SK-N-SH treated with all-trans-retinoic acid at 6 μM for 48 hours (cell line): ENCODE data around the gene ATP6V0E2.

Source experiments
- ATAC-seq: fragments of 200-7000 bp; cut with Tn5 transposase; 3 replicates; pipeline ENCODE4 v1.9.1; 2020; ENCODE audit warnings: mild to moderate bottlenecking, moderate library complexity
- ARNTL ChIP-seq: fragments of 450-650 bp; formaldehyde crosslinking; IDR thresholded peaks from 2 replicates; pipeline ENCODE4 v1.5.0; 2020; ENCODE audit warnings: low read depth, mild to moderate bottlenecking, moderate library complexity, borderline replicate concordance
- BACH2 ChIP-seq: fragments of 250-450 bp; sonication (Bioruptor Pico); IDR thresholded peaks from 2 replicates; pipeline ENCODE4 v1.9.0; 2021; ENCODE audit warnings: mild to moderate bottlenecking, borderline replicate concordance
- CSDC2 ChIP-seq: fragments of 250-450 bp; sonication (Bioruptor Pico); IDR thresholded peaks from 2 replicates; pipeline ENCODE4 v1.5.0; 2020; ENCODE audit warnings: mild to moderate bottlenecking, moderate library complexity
- GLIS3 ChIP-seq: fragments of 250-450 bp; sonication (Bioruptor Pico); IDR thresholded peaks from 2 replicates; pipeline ENCODE4 v1.5.0; 2020; ENCODE audit warnings: mild to moderate bottlenecking, moderate library complexity
- ISL1 ChIP-seq: fragments of 250-450 bp; sonication (Bioruptor Pico); IDR thresholded peaks from 2 replicates; pipeline ENCODE4 v2.1.2; 2022; ENCODE audit warnings: mild to moderate bottlenecking, moderate library complexity
- OSR1 ChIP-seq: fragments of 250-450 bp; sonication (Bioruptor Pico); IDR thresholded peaks from 2 replicates; pipeline ENCODE4 v1.8.0; 2022; ENCODE audit warnings: moderate library complexity, mild to moderate bottlenecking, inconsistent platforms
- PPARA ChIP-seq: fragments of 250-450 bp; sonication (Bioruptor Pico); IDR thresholded peaks from 2 replicates; pipeline ENCODE4 v1.5.0; 2020; ENCODE audit warnings: mild to moderate bottlenecking, borderline replicate concordance
- RARB ChIP-seq: fragments of 250-450 bp; sonication (Bioruptor Pico); IDR thresholded peaks from 2 replicates; pipeline ENCODE4 v1.8.0; 2021; ENCODE audit warnings: mild to moderate bottlenecking, moderate library complexity
- SNAI2 ChIP-seq: fragments of 250-450 bp; sonication (Bioruptor Pico); IDR thresholded peaks from 2 replicates; pipeline ENCODE4 v1.5.0; 2020; ENCODE audit warnings: mild to moderate bottlenecking, moderate library complexity
- TCF4 ChIP-seq: fragments of 250-450 bp; sonication (Bioruptor Pico); IDR thresholded peaks from 2 replicates; pipeline ENCODE4 v1.8.0; 2021; ENCODE audit warnings: mild to moderate bottlenecking, moderate library complexity, borderline replicate concordance
- TOX ChIP-seq: fragments of 250-450 bp; sonication (Bioruptor Pico); IDR thresholded peaks from 2 replicates; pipeline ENCODE4 v1.8.0; 2021; ENCODE audit warnings: mild to moderate bottlenecking, moderate library complexity, borderline replicate concordance
- ZC3H10 ChIP-seq: fragments of 250-450 bp; sonication (Bioruptor Pico); IDR thresholded peaks from 2 replicates; pipeline ENCODE4 v1.5.1; 2021; ENCODE audit warnings: mild to moderate bottlenecking, moderate library complexity
- ZFP3 ChIP-seq: fragments of 250-450 bp; sonication (Bioruptor Pico); IDR thresholded peaks from 2 replicates; pipeline ENCODE4 v1.5.0; 2020; ENCODE audit warnings: mild to moderate bottlenecking, moderate library complexity
- ZFP30 ChIP-seq: fragments of 450-650 bp; formaldehyde crosslinking; IDR thresholded peaks from 2 replicates; pipeline ENCODE4 v1.5.0; 2022; ENCODE audit warnings: mild to moderate bottlenecking, moderate library complexity
- ZNF565 ChIP-seq: fragments of 450-650 bp; formaldehyde crosslinking; conservative IDR thresholded peaks from 2 replicates; pipeline ENCODE4 v1.5.0; 2020; ENCODE audit warnings: low read depth, mild to moderate bottlenecking, moderate library complexity
- ZNF70 ChIP-seq: fragments of 450-650 bp; formaldehyde crosslinking; IDR thresholded peaks from 2 replicates; pipeline ENCODE4 v1.5.0; 2020; ENCODE audit warnings: mild to moderate bottlenecking, moderate library complexity
- ZNF8 ChIP-seq: fragments of 450-650 bp; formaldehyde crosslinking; IDR thresholded peaks from 2 replicates; pipeline ENCODE4 v1.5.0; 2020; ENCODE audit warnings: mild to moderate bottlenecking, moderate library complexity
- TF ChIP-seq, protein P1 (sequence below): fragments of 250-450 bp; sonication (Bioruptor Pico); IDR thresholded peaks from 2 replicates; pipeline ENCODE4 v1.8.0; 2021; ENCODE audit warnings: low read depth, mild to moderate bottlenecking, moderate library complexity, borderline replicate concordance
- TF ChIP-seq, protein P2 (sequence below): fragments of 250-450 bp; sonication (Bioruptor Pico); IDR thresholded peaks from 2 replicates; pipeline ENCODE4 v1.5.0; 2020; ENCODE audit warnings: mild to moderate bottlenecking, moderate library complexity
- TF ChIP-seq, protein P3 (sequence below): fragments of 250-450 bp; sonication (Bioruptor Pico); IDR thresholded peaks from 2 replicates; pipeline ENCODE4 v1.5.1; 2021; ENCODE audit warnings: mild to moderate bottlenecking, moderate library complexity
- TF ChIP-seq, protein P4 (sequence below): fragments of 250-450 bp; sonication (Bioruptor Pico); IDR thresholded peaks from 2 replicates; pipeline ENCODE4 v1.5.1; 2020; ENCODE audit warnings: low read depth, mild to moderate bottlenecking, moderate library complexity

The ATP6V0E2 gene

DNA sequence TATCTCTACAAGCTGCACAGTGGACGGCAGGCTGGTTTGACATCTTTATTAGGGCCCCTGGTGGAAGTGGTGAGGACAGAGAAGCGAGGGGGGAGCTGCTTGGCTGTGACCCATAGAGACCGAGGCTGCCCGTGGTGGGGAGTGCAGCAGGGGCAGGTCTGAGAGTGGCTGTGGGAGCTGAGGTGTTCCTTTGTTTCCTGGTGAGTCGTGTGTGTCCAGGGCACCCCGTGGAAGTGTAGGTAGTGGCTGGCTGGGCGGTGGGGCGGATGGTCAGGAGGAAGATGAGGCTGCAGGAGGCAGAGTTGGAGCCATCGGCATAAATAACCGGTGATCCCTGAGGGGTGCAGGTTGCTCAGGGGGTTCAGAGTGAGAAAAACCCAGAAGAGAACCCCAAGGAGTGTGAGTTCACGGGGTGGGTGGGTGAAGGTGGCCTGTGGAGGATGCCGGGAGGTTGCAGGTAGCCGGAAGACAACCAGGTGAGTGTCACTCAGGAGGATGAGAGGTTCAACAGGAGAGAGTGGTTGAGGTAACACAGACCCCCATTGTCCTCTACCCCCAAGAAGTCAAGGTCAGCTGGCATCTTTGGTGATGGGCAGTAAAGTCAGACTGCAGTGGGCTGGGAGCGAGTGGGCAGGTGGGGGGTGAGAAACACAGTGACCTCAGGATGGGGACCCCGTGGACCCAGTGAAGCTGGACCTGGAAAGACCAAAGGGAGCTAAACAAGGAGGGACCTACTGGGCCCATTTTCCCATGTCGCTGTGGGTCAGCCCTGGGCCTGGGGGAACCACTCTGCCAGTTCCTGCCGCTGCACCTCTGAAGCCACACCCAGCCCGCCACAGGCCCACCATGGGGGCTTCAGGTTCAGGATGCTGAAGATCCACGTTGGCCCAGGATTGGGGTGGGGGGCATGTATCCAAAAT lies 7.8 kb downstream of the ATP6V0E2 start:
- TF ChIP-seq PPARA (CRISPR knock-in tag), result no peak
- TF ChIP-seq, all 23 proteins: peak for 0
- ATAC-seq, result no peak

DNA sequence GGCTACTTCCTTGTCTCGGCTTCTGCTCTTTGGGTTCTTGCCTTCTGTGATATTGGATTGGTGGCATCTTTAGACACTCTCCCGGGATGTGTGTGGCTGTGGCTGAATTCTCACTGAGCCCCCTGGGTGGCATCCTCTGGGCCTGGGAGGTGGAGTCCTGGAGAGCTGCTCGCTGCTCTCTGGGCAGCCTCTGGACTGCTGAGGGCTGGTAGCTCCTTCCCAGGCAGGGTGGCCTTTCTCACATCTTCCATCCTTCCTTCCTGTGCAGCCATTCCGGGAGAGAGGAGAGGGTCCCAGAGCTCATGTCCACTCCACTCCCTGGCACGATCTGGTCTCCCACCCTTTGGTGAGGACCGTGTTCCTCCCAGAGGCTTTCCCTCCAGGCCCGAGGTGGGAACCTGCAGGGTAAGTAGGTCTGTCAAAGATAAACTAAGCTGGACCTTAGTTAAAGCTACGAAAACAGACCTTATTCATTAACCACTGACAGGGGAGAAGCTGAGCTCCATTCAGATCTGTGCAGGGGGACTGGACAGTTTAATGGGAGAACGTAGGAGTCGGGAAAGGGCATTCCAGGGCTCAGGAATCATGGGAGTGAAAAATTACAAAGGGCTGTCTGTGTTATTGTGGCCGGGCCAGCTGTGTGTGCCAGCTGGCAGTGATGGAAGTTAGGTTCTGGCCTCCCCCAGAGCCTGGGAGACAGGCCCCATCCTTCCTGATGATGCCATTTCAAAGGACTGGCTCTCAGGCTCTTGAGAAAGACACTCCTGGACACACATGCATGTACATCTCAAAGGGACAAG lies 8.7 kb downstream of the ATP6V0E2 start:
- no peak for ATAC-seq
- TF ChIP-seq RARB (CRISPR knock-in tag), result no peak
- no peak for TF ChIP-seq ARNTL (CRISPR knock-in tag)
- TF ChIP-seq ZC3H10 (CRISPR knock-in tag), result no peak
- TF ChIP-seq ZFP30, result no peak
- no peak for TF ChIP-seq ZFP3 (CRISPR knock-in tag)
- TF ChIP-seq, protein P1, sequence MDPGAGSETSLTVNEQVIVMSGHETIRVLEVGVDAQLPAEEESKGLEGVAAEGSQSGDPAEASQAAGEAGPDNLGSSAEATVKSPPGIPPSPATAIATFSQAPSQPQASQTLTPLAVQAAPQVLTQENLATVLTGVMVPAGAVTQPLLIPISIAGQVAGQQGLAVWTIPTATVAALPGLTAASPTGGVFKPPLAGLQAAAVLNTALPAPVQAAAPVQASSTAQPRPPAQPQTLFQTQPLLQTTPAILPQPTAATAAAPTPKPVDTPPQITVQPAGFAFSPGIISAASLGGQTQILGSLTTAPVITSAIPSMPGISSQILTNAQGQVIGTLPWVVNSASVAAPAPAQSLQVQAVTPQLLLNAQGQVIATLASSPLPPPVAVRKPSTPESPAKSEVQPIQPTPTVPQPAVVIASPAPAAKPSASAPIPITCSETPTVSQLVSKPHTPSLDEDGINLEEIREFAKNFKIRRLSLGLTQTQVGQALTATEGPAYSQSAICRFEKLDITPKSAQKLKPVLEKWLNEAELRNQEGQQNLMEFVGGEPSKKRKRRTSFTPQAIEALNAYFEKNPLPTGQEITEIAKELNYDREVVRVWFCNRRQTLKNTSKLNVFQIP (CRISPR knock-in tag), result no peak
- no peak for TF ChIP-seq CSDC2
- TF ChIP-seq, protein P2, sequence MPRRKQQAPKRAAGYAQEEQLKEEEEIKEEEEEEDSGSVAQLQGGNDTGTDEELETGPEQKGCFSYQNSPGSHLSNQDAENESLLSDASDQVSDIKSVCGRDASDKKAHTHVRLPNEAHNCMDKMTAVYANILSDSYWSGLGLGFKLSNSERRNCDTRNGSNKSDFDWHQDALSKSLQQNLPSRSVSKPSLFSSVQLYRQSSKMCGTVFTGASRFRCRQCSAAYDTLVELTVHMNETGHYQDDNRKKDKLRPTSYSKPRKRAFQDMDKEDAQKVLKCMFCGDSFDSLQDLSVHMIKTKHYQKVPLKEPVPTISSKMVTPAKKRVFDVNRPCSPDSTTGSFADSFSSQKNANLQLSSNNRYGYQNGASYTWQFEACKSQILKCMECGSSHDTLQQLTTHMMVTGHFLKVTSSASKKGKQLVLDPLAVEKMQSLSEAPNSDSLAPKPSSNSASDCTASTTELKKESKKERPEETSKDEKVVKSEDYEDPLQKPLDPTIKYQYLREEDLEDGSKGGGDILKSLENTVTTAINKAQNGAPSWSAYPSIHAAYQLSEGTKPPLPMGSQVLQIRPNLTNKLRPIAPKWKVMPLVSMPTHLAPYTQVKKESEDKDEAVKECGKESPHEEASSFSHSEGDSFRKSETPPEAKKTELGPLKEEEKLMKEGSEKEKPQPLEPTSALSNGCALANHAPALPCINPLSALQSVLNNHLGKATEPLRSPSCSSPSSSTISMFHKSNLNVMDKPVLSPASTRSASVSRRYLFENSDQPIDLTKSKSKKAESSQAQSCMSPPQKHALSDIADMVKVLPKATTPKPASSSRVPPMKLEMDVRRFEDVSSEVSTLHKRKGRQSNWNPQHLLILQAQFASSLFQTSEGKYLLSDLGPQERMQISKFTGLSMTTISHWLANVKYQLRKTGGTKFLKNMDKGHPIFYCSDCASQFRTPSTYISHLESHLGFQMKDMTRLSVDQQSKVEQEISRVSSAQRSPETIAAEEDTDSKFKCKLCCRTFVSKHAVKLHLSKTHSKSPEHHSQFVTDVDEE, result no peak
- no peak for TF ChIP-seq SNAI2 (CRISPR knock-in tag)
- TF ChIP-seq, protein P3, sequence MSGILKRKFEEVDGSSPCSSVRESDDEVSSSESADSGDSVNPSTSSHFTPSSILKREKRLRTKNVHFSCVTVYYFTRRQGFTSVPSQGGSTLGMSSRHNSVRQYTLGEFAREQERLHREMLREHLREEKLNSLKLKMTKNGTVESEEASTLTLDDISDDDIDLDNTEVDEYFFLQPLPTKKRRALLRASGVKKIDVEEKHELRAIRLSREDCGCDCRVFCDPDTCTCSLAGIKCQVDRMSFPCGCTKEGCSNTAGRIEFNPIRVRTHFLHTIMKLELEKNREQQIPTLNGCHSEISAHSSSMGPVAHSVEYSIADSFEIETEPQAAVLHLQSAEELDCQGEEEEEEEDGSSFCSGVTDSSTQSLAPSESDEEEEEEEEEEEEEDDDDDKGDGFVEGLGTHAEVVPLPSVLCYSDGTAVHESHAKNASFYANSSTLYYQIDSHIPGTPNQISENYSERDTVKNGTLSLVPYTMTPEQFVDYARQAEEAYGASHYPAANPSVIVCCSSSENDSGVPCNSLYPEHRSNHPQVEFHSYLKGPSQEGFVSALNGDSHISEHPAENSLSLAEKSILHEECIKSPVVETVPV (CRISPR knock-in tag), result no peak
- TF ChIP-seq ZNF8 (CRISPR knock-in tag), result no peak
- TF ChIP-seq GLIS3 (CRISPR knock-in tag), result no peak
- no peak for TF ChIP-seq BACH2 (CRISPR knock-in tag)
- TF ChIP-seq ZNF565 (CRISPR knock-in tag), result no peak
- TF ChIP-seq ZNF70, result no peak
- no peak for TF ChIP-seq ISL1 (CRISPR knock-in tag)
- TF ChIP-seq, protein P4, sequence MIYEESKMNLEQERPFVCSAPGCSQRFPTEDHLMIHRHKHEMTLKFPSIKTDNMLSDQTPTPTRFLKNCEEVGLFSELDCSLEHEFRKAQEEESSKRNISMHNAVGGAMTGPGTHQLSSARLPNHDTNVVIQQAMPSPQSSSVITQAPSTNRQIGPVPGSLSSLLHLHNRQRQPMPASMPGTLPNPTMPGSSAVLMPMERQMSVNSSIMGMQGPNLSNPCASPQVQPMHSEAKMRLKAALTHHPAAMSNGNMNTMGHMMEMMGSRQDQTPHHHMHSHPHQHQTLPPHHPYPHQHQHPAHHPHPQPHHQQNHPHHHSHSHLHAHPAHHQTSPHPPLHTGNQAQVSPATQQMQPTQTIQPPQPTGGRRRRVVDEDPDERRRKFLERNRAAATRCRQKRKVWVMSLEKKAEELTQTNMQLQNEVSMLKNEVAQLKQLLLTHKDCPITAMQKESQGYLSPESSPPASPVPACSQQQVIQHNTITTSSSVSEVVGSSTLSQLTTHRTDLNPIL (CRISPR knock-in tag), result no peak
- TF ChIP-seq TCF4 (CRISPR knock-in tag), result no peak
- TF ChIP-seq TOX (CRISPR knock-in tag), result no peak

DNA sequence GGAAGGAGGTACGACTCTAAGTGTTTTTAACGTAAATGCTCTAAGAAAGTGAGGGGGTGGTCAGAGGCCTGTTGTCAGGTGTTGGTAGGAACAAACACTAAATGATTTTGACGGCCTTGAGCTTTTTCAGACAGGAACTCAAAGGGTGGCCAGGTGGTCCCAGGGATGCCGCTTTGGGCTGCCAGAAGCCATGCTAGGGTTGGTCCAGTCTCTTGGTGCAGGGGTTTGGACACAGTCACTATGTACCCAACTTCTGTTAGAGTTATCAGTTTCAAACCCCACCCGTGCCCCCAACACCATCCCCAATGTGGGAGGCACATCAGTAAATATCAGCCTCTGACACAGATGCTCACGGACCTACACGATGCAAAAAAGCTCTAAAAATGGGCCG lies 9.3 kb downstream of the ATP6V0E2 start:
- TF ChIP-seq BACH2 (CRISPR knock-in tag) (no peak), ZFP3 (CRISPR knock-in tag) (no peak), ZC3H10 (CRISPR knock-in tag) (no peak), OSR1 (CRISPR knock-in tag) (no peak), SNAI2 (CRISPR knock-in tag) (no peak), PPARA (CRISPR knock-in tag) (no peak)
- TF ChIP-seq, protein P3 (CRISPR knock-in tag), result no peak
- TF ChIP-seq, protein P1 (CRISPR knock-in tag), result no peak
- TF ChIP-seq, protein P2, result no peak
- TF ChIP-seq, all 23 proteins: peak for 0
- no peak for ATAC-seq
